Endothelial cell of umbilical vein (primary cell): ENCODE results near the gene ITGA2. TPM values are rescaled to one million over a fixed set of nuclear protein-coding genes. Genes with fewer than 3 reads are reported as not detected.
"Not testable (repeated sequence)": the region's sequence is repeated elsewhere in the genome, so short reads cannot be mapped to it uniquely, and the experiment has no call there.

ENCODE experiments used
- BruUV-seq: library from RNA; stranded (reverse); fragments of 400-500 nt; replicated peaks from 2 replicates; lab custom pipeline; 2021; lab: Mats Ljungman, UMichigan
- CTCF ChIA-PET: fragments of 300-600, 350-600 bp; sonication (Branson Sonifier 250); formaldehyde crosslinking; loops from one replicate; lab custom pipeline; 2021; ENCODE audit warnings: antibody characterized with exemption, inconsistent platforms; lab: Charles Lee
- POLR2A ChIA-PET: fragments of 300-600, 350-600 bp; sonication (Branson Sonifier 250); formaldehyde crosslinking; loops from one replicate; lab custom pipeline; 2021; ENCODE audit warnings: antibody characterized with exemption, inconsistent platforms; lab: Charles Lee
- DNase-seq: peaks from one replicate; pipeline ENCODE4 v3.0.0-alpha.2; 2011; ENCODE audit warnings: low read depth, low spot score
- FAIRE-seq: peaks from 2 replicates; lab custom pipeline; 2011; peaks lifted over from hg19 to GRCh38; lab: Jason Lieb, UNC
- H2AFZ ChIP-seq: 2 replicates; pipeline ENCODE4 v1.6.0; 2012; ENCODE audit warnings: low read depth, low read length, control low read depth, inconsistent platforms
- H3K27ac ChIP-seq: 2 replicates; pipeline ENCODE4 v1.5.1; 2011; ENCODE audit warnings: low read depth, mild to moderate bottlenecking, control low read depth, low read length, moderate library complexity; ENCODE audit not compliant: insufficient read depth
- H3K27me3 ChIP-seq, 2 experiments: 2 replicates each; pipeline versions ENCODE4 v1.6.0 to v1.6.1; 2011; ENCODE audit warnings: low read length in 2 of 2, mixed read lengths in 1 of 2; ENCODE audit not compliant: control insufficient read depth in 2 of 2, insufficient read depth in 2 of 2
- H3K36me3 ChIP-seq, 2 experiments: 2 replicates in 1 of 2; 3 replicates in 1 of 2; pipeline ENCODE4 v1.5.1; 2011; ENCODE audit warnings: low read length in 2 of 2, mild to moderate bottlenecking in 1 of 2, moderate library complexity in 1 of 2; ENCODE audit not compliant: control insufficient read depth in 2 of 2, insufficient read depth in 2 of 2; ENCODE audit errors: extremely low read depth in 1 of 2
- H3K4me1 ChIP-seq: 3 replicates; pipeline ENCODE4 v1.5.1; 2011; ENCODE audit warnings: mild to moderate bottlenecking, low read length; ENCODE audit not compliant: control insufficient read depth, insufficient read depth; ENCODE audit errors: extremely low read depth
- H3K4me2 ChIP-seq: 2 replicates; pipeline ENCODE4 v1.6.1; 2011; ENCODE audit warnings: low read length, control low read depth, mixed read lengths; ENCODE audit not compliant: insufficient read depth
- H3K4me3 ChIP-seq, 3 experiments: fragments of 200-600 bp in 1 of 3; sonication (generic), shearing (Covaris generic) in 1 of 3; replicated peaks in 1 of 3; 2 replicates each; pipeline ENCODE4 v1.5.1; 2011 to 2016; ENCODE audit warnings: control low read depth in 3 of 3, low read length in 3 of 3, mild to moderate bottlenecking in 2 of 3, inconsistent platforms in 1 of 3, low read depth in 1 of 3, moderate library complexity in 1 of 3; ENCODE audit not compliant: insufficient read depth in 1 of 3
- H3K79me2 ChIP-seq: 2 replicates; pipeline ENCODE4 v1.6.0; 2012; ENCODE audit warnings: low read length, inconsistent platforms; ENCODE audit not compliant: control insufficient read depth, insufficient read depth
- H3K9ac ChIP-seq: replicated peaks from 2 replicates; pipeline ENCODE3; 2011; ENCODE audit warnings: low read length, control low read depth; ENCODE audit not compliant: insufficient read depth; ENCODE audit errors: extremely low read depth
- H3K9me1 ChIP-seq: replicated peaks from 3 replicates; pipeline ENCODE4 v1.6.0; 2011; ENCODE audit warnings: mild to moderate bottlenecking, low read length; ENCODE audit not compliant: control insufficient read depth, insufficient read depth; ENCODE audit errors: extremely low read depth
- H3K9me3 ChIP-seq: replicated peaks from 2 replicates; pipeline ENCODE4 v1.5.1; 2012; ENCODE audit warnings: low read length, inconsistent platforms; ENCODE audit not compliant: control insufficient read depth, insufficient read depth
- H4K20me1 ChIP-seq: replicated peaks from 2 replicates; pipeline ENCODE3; 2011; ENCODE audit warnings: mild to moderate bottlenecking, low read length; ENCODE audit not compliant: control insufficient read depth, insufficient read depth; ENCODE audit errors: extremely low read depth
- GATA2 ChIP-seq: IDR thresholded peaks from 2 replicates; pipeline ENCODE4 v1.7.0; 2011; ENCODE audit warnings: low read depth, mild to moderate bottlenecking, moderate library complexity, mixed read lengths, low read length; ENCODE audit not compliant: insufficient read length, insufficient read depth
- dilution Hi-C: fragments of 300-500 bp; cut with MboI; formaldehyde crosslinking; loops from one replicate; pipeline ENCODE4 v1.15.0; 2019; ENCODE audit warnings: low sequenced_read_pairs; ENCODE audit not compliant: extremely low pct_ligation_motif_present
- intact Hi-C: fragments of 100-400 bp; cut with micrococcal nuclease; formaldehyde crosslinking; loops from one replicate; pipeline ENCODE4 v1.10.0; 2022
- polyA plus RNA-seq, 4 experiments: library from polyadenylated mRNA; depleted of rRNA in 3 of 4; stranded (reverse) in 3 of 4; unstranded in 1 of 4; fragments of >200 nt; gene quantifications; 2 replicates each; pipeline versions ENCODE4 v1.2.1 to v1.2.3, GENCODE V29; 2011 to 2012; ENCODE audit warnings: missing spikeins in 1 of 4
- total RNA-seq: library from RNA; stranded (reverse); gene quantifications from 2 replicates; pipeline ENCODE4 v1.2.3, GENCODE V29; 2021

The ITGA2 gene
- total and polyA plus RNA-seq, 2 donors (not counting 3 experiments of a cell fraction or from before 2014, with no cell fraction given), result 11.2 to 62.3 TPM

DNA sequence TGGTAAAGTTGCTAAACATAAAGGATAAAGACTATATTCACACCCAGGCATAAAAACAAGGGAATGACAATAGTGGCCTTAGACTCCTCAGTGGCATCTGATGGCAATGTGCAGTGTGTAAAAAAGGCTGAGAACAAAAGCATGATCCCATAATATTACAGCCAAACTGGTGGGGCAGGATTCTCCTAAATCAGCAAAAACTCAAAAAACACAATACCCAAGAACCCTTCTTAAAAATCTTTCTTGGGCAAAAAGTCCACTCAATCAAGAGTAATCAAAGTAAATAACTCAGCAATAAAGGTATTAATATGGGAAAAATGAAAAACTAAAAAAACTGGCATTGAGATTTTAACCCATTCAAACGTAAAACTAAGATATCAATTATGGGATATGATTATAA is 122.0 kb downstream of the ITGA2 start:
- no peaks in the 10 kb centered on the region for H4K20me1 ChIP-seq
- intact Hi-C loops (no loop called here), dilution Hi-C loops (no loop called here)
- FAIRE-seq (no peak), DNase-seq (no peak)
- POLR2A ChIA-PET, result no interaction called here
- H3K9me3 ChIP-seq, result no peaks in the 10 kb centered on the region
- peaks cover 16% of the 10 kb centered on the region for H3K4me1 ChIP-seq
- no peak overlapping the region for H3K4me3 ChIP-seq
- H3K9ac ChIP-seq, result no peak overlapping the region
- no peak for TF ChIP-seq GATA2
- no peaks in the 10 kb centered on the region for H3K27me3 ChIP-seq
- no peaks in the 10 kb centered on the region for H3K9me1 ChIP-seq
- H3K4me2 ChIP-seq, result no peak overlapping the region
- no peak overlapping the region for H2AFZ ChIP-seq
- BruUV-seq, result no TSS peak
- no peak overlapping the region for H3K27ac ChIP-seq
- H3K79me2 ChIP-seq, result peaks cover 1% of the 10 kb centered on the region
- CTCF ChIA-PET, result no interaction called here
- H3K36me3 ChIP-seq, result no peaks in the 10 kb centered on the region

- H3K9ac ChIP-seq, H3K4me3 ChIP-seq, H3K27ac ChIP-seq, H2AFZ ChIP-seq, H3K4me2 ChIP-seq, H3K9me3 ChIP-seq, DNase-seq, BruUV-seq, POLR2A ChIA-PET, intact Hi-C loops, FAIRE-seq, H4K20me1 ChIP-seq, H3K27me3 ChIP-seq, H3K9me1 ChIP-seq, dilution Hi-C loops, H3K79me2 ChIP-seq, H3K36me3 ChIP-seq: not testable (repeated sequence)
- peaks cover 16% of the 10 kb centered on the region for H3K4me1 ChIP-seq
- CTCF ChIA-PET, result interaction anchor here (1.2 to 1.9 kb wide), 2 partner anchors 12 to 165 kb away, joined by 4 to 6 read pairs; no protein-coding TSS in a partner anchor
These were observed 123.2 kb downstream of the ITGA2 start for GRCh38 chr5:53112307-53112706.
